ENCODE results near the gene ZNF143.
"Not testable (repeated sequence)": the region's sequence is repeated elsewhere in the genome, so short reads cannot be mapped to it uniquely, and the experiment has no call there.

ZNF143 gene

DNA sequence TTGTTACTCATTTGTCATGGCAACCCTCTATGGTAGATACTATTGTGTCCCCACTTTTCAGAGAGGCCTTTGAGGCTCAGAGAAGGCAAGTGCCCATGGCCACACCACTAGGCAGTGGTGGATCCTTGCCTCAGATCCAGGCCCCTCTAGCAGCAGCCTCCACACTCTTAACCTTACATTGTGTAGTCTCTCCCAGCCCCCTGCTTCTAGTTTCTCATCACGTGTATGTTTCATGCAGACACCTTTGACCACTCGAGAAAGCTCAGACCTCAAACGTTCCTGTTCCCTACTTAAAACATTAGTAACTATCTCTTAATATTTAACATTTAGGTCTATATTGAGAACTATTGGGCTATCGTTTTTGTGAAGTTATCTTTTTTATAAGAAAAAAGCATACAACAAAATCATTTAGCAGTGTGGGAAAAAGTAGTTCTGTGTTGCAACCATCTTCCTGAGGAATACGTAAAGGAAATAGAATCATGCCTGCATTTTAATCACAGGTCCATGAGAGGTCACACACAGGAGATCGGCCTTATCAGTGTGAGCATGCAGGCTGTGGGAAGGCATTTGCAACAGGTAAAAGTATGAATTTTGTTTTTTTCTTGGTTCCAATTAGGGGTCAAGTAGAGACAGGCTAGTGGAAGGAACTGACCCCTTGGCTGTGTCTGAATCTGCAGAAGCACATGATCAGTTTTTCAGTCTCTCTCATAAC, 35.1 kb downstream of the ZNF143 start:
- no peak for DNase-seq (ENCODE audit: low spot score)
- TF ChIP-seq CTCF (IDR thresholded peaks at IDR 0.05; ENCODE audit: borderline replicate concordance, control extremely low read depth, extremely low read depth, insufficient read depth, missing control alignments) = no peak
- in situ Hi-C loops (cut with MboI; ENCODE audit: low sequenced_read_pairs, unreplicated experiment) = loop anchor here (10.0 kb wide), 1 partner anchor 331 kb away; no protein-coding TSS in a partner anchor

DNA sequence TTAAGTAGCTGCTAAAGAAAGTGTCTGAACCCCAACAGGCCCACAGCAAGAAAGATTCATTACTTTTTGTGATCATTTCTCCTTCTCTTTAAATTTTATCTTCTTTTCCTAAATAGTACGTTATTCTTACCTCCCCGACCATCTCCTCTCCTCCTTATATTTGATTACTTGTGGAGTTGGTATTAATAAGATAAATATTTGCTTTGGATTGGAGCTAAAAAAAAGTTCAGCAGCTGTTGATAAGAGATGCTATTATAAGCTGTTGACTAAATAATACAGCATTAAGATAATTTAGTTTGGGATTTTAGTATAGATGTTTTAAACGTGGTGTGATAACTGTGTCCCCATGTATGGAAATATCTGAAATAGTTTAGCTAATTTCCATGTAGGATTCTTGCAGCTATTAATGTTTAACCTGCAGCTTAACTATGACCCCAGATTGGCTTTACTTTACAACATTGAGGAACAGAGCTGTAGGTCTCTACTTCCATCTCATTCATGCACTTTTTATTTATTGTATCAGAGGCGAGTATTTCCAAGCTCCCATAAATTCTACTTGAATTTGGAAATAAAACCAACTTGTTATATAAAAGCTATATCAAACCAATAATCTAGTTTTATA, 37.8 kb downstream of the ZNF143 start:
- in situ Hi-C loops (cut with MboI; ENCODE audit: low sequenced_read_pairs, unreplicated experiment) = loop anchor here (10.0 kb wide), 1 partner anchor 334 kb away; no protein-coding TSS in a partner anchor
- no peak for DNase-seq (ENCODE audit: low spot score)
- TF ChIP-seq CTCF (IDR thresholded peaks at IDR 0.05; ENCODE audit: borderline replicate concordance, control extremely low read depth, extremely low read depth, insufficient read depth, missing control alignments) = no peak

- in situ Hi-C loops (cut with MboI; ENCODE audit: low sequenced_read_pairs, unreplicated experiment) = no loop called here
- peak; percentile 67 for DNase-seq (ENCODE audit: low spot score)
- peak; percentile 77 for TF ChIP-seq CTCF (IDR thresholded peaks at IDR 0.05; ENCODE audit: borderline replicate concordance, control extremely low read depth, extremely low read depth, insufficient read depth, missing control alignments)
Measured at GRCh38 chr11:9506489-9507276, 45.9 kb downstream of the ZNF143 start.

DNA sequence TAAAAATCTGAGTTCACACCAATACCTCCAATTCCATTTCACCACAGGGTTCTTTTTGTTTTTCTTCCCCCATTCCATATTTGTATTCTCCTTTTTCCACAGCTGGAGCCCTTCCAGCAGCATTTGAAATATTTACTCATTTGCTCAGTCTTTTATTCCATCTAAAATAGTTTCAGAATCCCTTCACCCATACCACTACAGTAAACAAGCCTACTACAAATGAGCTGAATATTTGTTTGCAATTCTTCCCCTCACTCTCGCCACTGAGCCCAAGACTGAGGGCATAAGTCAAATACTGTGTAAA, 46.4 kb downstream of the ZNF143 start:
- in situ Hi-C loops (cut with MboI; ENCODE audit: low sequenced_read_pairs, unreplicated experiment) = no loop called here
- TF ChIP-seq CTCF (IDR thresholded peaks at IDR 0.05; ENCODE audit: borderline replicate concordance, control extremely low read depth, extremely low read depth, insufficient read depth, missing control alignments) = no peak
- no peak for DNase-seq (ENCODE audit: low spot score)

- TF ChIP-seq CTCF (IDR thresholded peaks at IDR 0.05; ENCODE audit: borderline replicate concordance, control extremely low read depth, extremely low read depth, insufficient read depth, missing control alignments) = no peak
- in situ Hi-C loops (cut with MboI; ENCODE audit: low sequenced_read_pairs, unreplicated experiment) = no loop called here
- DNase-seq (ENCODE audit: low spot score) = no peak
Measured at GRCh38 chr11:9509041-9509440, 48.2 kb downstream of the ZNF143 start.

DNA sequence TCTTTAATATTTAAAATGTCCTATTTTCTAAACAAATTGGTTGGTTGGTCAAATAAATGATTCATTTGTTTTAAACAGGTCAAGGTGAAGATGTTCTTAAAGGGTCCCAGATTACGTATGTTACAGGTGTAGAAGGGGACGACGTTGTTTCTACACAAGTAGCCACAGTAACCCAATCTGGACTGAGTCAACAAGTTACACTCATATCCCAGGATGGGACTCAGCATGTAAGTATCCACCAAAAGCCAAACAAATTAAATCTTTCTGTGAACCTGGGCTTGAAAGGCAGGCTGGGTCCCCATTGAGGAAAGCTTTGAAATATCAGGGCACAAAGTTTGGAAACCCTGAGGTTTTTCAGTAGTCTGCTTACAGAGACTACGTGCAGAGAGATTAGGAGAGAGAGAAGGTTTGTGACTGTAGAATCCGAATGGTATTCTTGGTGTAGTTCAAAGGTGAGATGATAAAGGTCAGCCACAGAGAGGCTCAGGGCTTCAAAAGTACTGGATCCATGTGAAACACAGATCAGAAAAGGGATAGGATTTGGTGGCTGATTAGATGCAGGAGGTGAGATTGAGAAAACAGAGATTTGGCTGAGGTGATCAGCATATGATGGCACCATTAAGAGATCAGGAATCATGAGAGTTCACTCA, 51.7 kb downstream of the ZNF143 start:
- in situ Hi-C loops (cut with MboI; ENCODE audit: low sequenced_read_pairs, unreplicated experiment) = no loop called here
- no peak for DNase-seq (ENCODE audit: low spot score)

GRCh38 chr11:9514576-9514975, 53.8 kb downstream of the ZNF143 start:
- in situ Hi-C loops (cut with MboI; ENCODE audit: low sequenced_read_pairs, unreplicated experiment) = not testable (repeated sequence)

More for the DNA sequence above, 51.7 kb downstream of the ZNF143 start:
- TF ChIP-seq CTCF (IDR thresholded peaks at IDR 0.05; ENCODE audit: borderline replicate concordance, control extremely low read depth, extremely low read depth, insufficient read depth, missing control alignments) = no peak

More at GRCh38 chr11:9514576-9514975, 53.8 kb downstream of the ZNF143 start:
- not testable (repeated sequence) for DNase-seq (ENCODE audit: low spot score)
